ENCODE data around the gene FRMD3.

DNA sequence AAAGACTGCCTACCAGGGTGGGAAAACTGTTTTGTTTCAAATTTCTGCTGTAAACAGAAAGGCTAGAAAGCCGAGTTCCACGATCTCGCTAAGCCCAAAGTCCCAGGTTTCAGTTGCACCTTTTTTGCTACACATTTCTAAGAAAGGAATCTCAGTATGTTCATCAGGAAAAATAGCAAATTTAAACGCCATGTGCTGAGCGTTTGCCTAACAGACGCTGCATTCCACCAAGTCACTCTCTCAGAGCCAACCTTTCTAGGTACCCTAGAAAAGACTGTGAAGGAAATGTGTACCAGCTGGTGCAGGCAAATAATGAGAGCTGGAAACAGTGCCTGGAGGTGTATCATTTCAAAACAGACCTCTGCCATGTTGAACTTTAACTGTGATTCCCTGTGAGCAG lies 71.8 kb downstream of the FRMD3 start:
- TF ChIP-seq, protein P1, sequence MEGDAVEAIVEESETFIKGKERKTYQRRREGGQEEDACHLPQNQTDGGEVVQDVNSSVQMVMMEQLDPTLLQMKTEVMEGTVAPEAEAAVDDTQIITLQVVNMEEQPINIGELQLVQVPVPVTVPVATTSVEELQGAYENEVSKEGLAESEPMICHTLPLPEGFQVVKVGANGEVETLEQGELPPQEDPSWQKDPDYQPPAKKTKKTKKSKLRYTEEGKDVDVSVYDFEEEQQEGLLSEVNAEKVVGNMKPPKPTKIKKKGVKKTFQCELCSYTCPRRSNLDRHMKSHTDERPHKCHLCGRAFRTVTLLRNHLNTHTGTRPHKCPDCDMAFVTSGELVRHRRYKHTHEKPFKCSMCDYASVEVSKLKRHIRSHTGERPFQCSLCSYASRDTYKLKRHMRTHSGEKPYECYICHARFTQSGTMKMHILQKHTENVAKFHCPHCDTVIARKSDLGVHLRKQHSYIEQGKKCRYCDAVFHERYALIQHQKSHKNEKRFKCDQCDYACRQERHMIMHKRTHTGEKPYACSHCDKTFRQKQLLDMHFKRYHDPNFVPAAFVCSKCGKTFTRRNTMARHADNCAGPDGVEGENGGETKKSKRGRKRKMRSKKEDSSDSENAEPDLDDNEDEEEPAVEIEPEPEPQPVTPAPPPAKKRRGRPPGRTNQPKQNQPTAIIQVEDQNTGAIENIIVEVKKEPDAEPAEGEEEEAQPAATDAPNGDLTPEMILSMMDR (IDR thresholded peaks at IDR 0.05): no peak
- TF ChIP-seq POLR2A (IDR thresholded peaks at IDR 0.05): no peak
